ENCODE measurements around the gene GLOD4. TPM values are rescaled to one million over a fixed set of nuclear protein-coding genes. Genes with fewer than 3 reads are reported as not detected.

The GLOD4 gene
- total RNA-seq, 2 experiments from 2014 or later = 57.8 to 64.8 TPM

DNA sequence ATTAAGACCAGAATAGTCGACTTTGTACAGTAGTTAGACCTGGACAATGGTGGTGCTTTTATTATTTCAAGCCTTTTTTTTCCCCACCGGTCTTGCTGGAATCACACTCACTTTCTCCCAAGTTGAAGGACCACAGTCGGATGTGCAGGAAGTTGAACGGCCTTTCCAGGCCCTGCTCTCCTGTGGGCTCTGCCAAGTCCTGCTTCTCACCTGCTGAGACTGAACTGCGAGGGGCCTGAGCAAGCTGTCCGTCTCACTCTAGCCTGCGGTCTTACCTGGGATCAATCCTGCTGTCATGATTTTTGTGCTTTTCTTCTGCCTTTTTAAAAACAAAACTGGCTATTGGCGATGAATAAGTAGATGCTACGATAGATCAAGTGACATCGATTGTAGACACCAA, 48.3 kb downstream of the GLOD4 start:
- ATAC-seq (ENCODE audit: low read depth) = no peak
- peaks cover 27% of the 10 kb centered on the region for H3K36me3 Mint-ChIP-seq
- POLR2A ChIA-PET = interaction anchor here (1.0 to 1.6 kb wide), 4 partner anchors 12 to 48 kb away, joined by 3 to 5 read pairs (median 4); partner anchors contain the start of genes GEMIN4, GLOD4 and VPS53
- H3K4me3 Mint-ChIP-seq = peak overlapping the region; percentile 90
- H3K27ac Mint-ChIP-seq = peak overlapping the region; percentile 72
- peaks cover 3% of the 10 kb centered on the region for H3K27me3 Mint-ChIP-seq
- peaks cover 18% of the 10 kb centered on the region for H3K4me1 Mint-ChIP-seq
- DNase-seq = no peak
- H3K9me3 Mint-ChIP-seq = no peaks in the 10 kb centered on the region

DNA sequence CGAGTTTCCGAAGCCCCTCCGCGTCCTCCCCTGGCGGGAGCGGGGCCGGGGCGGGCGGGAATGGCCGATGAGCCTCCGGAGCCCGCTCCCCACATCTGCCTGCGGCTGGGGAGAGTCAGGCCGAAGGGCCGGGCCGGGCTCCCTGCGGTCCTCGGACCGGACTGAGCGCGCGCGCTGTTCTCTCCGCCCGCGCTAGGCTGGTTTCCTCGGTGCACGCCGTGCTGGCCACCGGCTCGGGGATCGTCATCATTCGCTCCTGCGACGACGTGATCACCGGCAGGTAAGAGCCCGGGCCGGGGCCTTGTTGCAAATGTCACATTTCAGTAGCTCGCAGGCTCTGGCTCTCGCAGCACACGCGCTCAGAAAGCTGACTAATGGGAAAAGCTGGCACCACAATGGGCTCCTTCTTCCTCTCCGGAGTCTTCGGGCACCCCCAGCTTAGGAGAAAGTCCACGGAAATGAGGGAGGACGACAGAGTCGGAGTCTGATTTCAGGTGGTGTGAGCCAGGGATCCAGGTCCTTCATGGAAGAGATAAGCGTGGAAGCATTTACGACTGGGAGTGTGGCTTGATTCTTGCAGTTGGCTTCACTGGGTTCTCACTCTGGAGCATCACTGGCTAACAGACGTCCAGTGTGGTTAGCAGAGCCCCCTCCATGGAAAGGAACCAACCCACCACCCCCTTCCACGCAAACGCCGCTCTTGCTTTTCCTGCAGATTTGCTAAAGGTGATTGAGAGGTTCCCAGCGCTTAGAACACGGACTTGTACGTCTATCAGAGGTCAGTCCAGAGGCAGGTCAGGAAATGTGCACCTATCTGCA, 49.0 kb downstream of the GLOD4 start:
- H3K27ac Mint-ChIP-seq = peak overlapping the region; percentile 72

GRCh38 chr17:732067-732901, 49.8 kb downstream of the GLOD4 start, which contains the start of gene TLCD3A:
TLCD3A (plus strand) TSS chr17:732596; CDS start chr17:732648, 52 bp downstream.
- peak within 1 kb of the TSS; percentile 90 for H3K4me3 Mint-ChIP-seq
- peaks cover 16% of the 10 kb centered on the region for H3K4me1 Mint-ChIP-seq
- H3K9me3 Mint-ChIP-seq = no peaks in the 10 kb centered on the region
- peak within 1 kb of the TSS; percentile 72 for H3K27ac Mint-ChIP-seq
- peaks cover 24% of the 10 kb centered on the region for H3K36me3 Mint-ChIP-seq
- ATAC-seq (ENCODE audit: low read depth) = peak; percentile 69
- POLR2A ChIA-PET = interaction anchor here (1.0 to 1.6 kb wide), 6 partner anchors 13 to 49 kb away, joined by 3 to 5 read pairs (median 4); partner anchors contain the start of genes GEMIN4, GLOD4 and VPS53
- DNase-seq = peak; percentile 75
- peaks cover 3% of the 10 kb centered on the region for H3K27me3 Mint-ChIP-seq

More for the DNA sequence above, 49.0 kb downstream of the GLOD4 start:
- peak; percentile 65 for DNase-seq
- Mint-ChIP-seq H3K4me3 (peak overlapping the region; percentile 90), H3K9me3 (no peaks in the 10 kb centered on the region), H3K27me3 (peaks cover 3% of the 10 kb centered on the region), H3K4me1 (peaks cover 16% of the 10 kb centered on the region), H3K36me3 (peaks cover 27% of the 10 kb centered on the region)
- ATAC-seq (ENCODE audit: low read depth) = peak; percentile 48
- POLR2A ChIA-PET = interaction anchor here (1.0 to 1.6 kb wide), 6 partner anchors 13 to 48 kb away, joined by 3 to 5 read pairs (median 4); partner anchors contain the start of genes GEMIN4, GLOD4 and VPS53

GRCh38 chr17:731644-732066, 50.4 kb downstream of the GLOD4 start:
- H3K4me3 Mint-ChIP-seq = peak overlapping the region; percentile 77
- DNase-seq = no peak
- peak; percentile 37 for ATAC-seq (ENCODE audit: low read depth)

DNA sequence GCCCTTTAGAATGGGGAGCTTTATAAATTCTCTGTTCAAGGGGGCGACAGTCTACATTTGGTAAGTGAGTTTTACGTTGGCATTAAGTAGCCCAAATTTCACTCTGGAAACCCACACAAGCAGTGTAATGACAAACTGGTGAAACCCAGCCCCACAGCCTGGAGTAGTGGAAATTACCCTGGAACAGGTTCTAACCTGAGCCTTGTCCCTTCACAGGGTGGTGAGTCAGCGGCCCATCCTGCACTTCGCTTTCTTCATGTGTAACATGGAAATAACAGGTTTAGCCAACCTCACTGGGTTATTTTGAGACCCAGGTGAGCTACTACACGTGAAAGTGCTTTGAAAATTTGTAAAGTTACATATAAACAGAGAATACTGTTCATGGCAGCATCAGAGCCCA, 53.2 kb downstream of the GLOD4 start:
- Mint-ChIP-seq H3K36me3 (peaks cover 4% of the 10 kb centered on the region), H3K4me1 (peaks cover 11% of the 10 kb centered on the region)
- POLR2A ChIA-PET = no interaction called here

More at GRCh38 chr17:731644-732066, 50.4 kb downstream of the GLOD4 start:
- H3K4me1 Mint-ChIP-seq = peaks cover 16% of the 10 kb centered on the region
- peaks cover 20% of the 10 kb centered on the region for H3K36me3 Mint-ChIP-seq
- no peaks in the 10 kb centered on the region for H3K9me3 Mint-ChIP-seq
- POLR2A ChIA-PET = interaction anchor here (0.8 kb wide), 1 partner anchor 21 kb away, joined by 3 read pairs; the partner anchor contains the start of gene GEMIN4
- H3K27ac Mint-ChIP-seq = peak overlapping the region; percentile 9
- peaks cover 3% of the 10 kb centered on the region for H3K27me3 Mint-ChIP-seq

GRCh38 chr17:726271-726919, 55.7 kb downstream of the GLOD4 start:
- POLR2A ChIA-PET = no interaction called here
- H3K9me3 Mint-ChIP-seq = peaks cover 3% of the 10 kb centered on the region
- no peaks in the 10 kb centered on the region for H3K36me3 Mint-ChIP-seq

More for the DNA sequence above, 53.2 kb downstream of the GLOD4 start:
- H3K4me3 Mint-ChIP-seq = no peak overlapping the region
- no peak overlapping the region for H3K27ac Mint-ChIP-seq
- ATAC-seq (ENCODE audit: low read depth) (no peak), DNase-seq (no peak)
- peaks cover 3% of the 10 kb centered on the region for H3K27me3 Mint-ChIP-seq
- H3K9me3 Mint-ChIP-seq = peaks cover 3% of the 10 kb centered on the region

GRCh38 chr17:725746-726145, 56.3 kb downstream of the GLOD4 start:
- H3K36me3 Mint-ChIP-seq = no peaks in the 10 kb centered on the region

More at GRCh38 chr17:726271-726919, 55.7 kb downstream of the GLOD4 start:
- no peak for DNase-seq
- no peak overlapping the region for H3K27ac Mint-ChIP-seq
- peaks cover 3% of the 10 kb centered on the region for H3K4me1 Mint-ChIP-seq
- H3K4me3 Mint-ChIP-seq = no peak overlapping the region
- peaks cover 3% of the 10 kb centered on the region for H3K27me3 Mint-ChIP-seq
- no peak for ATAC-seq (ENCODE audit: low read depth)

DNA sequence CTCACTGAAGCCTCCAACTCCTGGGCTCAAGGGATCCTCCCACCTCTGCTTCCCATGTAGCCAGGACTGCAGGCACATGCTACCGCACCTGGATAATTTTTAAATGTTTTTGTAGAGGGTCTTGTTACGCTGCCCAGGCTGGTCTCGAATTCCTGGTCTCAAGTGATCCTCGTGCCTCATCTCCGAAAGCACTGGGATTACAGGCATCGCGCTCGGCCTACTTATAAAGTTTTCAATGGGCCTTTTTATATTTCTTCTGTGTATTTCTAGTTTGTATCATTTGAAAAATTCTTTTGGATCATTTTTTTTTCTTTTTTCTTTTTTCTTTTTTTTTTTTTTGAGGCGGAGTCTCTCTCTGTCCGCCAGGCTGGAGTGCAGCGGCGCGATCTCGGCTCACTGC, 57.0 kb downstream of the GLOD4 start:
- Mint-ChIP-seq H3K4me1 (no peaks in the 10 kb centered on the region), H3K27me3 (peaks cover under 1% of the 10 kb centered on the region), H3K27ac (no peak overlapping the region), H3K36me3 (no peaks in the 10 kb centered on the region), H3K9me3 (peaks cover 3% of the 10 kb centered on the region), H3K4me3 (no peak overlapping the region)
- no peak for DNase-seq
- POLR2A ChIA-PET = interaction anchor here (0.7 kb wide), 1 partner anchor 26 kb away, joined by 3 read pairs; no protein-coding TSS in a partner anchor
- ATAC-seq (ENCODE audit: low read depth) = no peak

More at GRCh38 chr17:725746-726145, 56.3 kb downstream of the GLOD4 start:
- H3K9me3 Mint-ChIP-seq = peaks cover 3% of the 10 kb centered on the region
- H3K4me3 Mint-ChIP-seq = no peak overlapping the region
- DNase-seq (no peak), ATAC-seq (ENCODE audit: low read depth) (no peak)
- POLR2A ChIA-PET = interaction anchor here (0.7 kb wide), 1 partner anchor 25 kb away, joined by 3 read pairs; no protein-coding TSS in a partner anchor
- H3K4me1 Mint-ChIP-seq = peaks cover 3% of the 10 kb centered on the region
- H3K27ac Mint-ChIP-seq = no peak overlapping the region
- H3K27me3 Mint-ChIP-seq = peaks cover 3% of the 10 kb centered on the region

GRCh38 chr17:721540-721937, 60.5 kb downstream of the GLOD4 start:
- no peak overlapping the region for H3K27ac Mint-ChIP-seq
- no peak overlapping the region for H3K4me3 Mint-ChIP-seq
- peaks cover 3% of the 10 kb centered on the region for H3K27me3 Mint-ChIP-seq
- no peak for ATAC-seq (ENCODE audit: low read depth)
- peaks cover 3% of the 10 kb centered on the region for H3K9me3 Mint-ChIP-seq
- H3K36me3 Mint-ChIP-seq = no peaks in the 10 kb centered on the region
- H3K4me1 Mint-ChIP-seq = no peaks in the 10 kb centered on the region
- POLR2A ChIA-PET = no interaction called here
- DNase-seq = no peak

DNA sequence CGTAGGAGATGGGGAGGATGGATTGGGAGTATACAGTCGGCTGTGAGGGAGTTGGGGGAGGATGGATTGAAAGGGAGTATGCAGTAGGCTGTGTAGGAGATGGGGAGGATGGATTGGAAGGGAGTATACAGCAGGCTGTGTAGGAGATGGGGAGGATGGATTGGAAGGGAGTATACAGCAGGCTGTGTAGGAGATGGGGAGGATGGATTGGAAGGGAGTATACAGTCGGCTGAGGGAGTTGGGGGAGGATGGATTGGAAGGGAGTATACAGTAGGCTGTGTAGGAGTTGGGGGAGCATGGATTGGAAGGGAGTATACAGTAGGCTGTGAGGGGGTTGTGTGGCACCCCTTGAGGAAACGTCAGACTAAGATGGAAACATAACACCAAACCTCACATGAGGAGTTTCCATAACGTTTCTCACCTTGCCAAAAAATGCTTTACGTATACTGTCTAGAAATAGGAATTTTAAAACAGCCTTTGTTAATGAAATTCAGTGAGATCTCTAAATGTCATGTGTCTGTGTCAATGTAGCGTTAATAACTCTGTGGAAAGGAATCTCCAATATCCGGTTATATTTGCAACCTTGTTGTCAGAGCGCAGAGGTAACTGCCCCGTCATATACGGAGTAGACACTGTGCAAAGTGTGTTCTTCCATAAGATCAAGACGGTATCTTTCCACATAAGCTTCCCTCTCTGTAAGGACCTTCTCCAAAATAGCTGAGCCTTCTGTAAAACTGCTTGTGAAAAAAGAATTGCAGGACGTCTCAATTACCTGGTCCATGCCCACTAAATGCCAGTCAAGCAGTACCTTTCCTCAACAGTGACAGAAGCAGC, 61.2 kb downstream of the GLOD4 start:
- Mint-ChIP-seq H3K9me3 (peaks cover 3% of the 10 kb centered on the region), H3K27me3 (peaks cover 3% of the 10 kb centered on the region), H3K36me3 (no peaks in the 10 kb centered on the region), H3K4me3 (no peak overlapping the region), H3K27ac (no peak overlapping the region), H3K4me1 (no peaks in the 10 kb centered on the region)
- DNase-seq (no peak), ATAC-seq (ENCODE audit: low read depth) (no peak)
- POLR2A ChIA-PET = no interaction called here

DNA sequence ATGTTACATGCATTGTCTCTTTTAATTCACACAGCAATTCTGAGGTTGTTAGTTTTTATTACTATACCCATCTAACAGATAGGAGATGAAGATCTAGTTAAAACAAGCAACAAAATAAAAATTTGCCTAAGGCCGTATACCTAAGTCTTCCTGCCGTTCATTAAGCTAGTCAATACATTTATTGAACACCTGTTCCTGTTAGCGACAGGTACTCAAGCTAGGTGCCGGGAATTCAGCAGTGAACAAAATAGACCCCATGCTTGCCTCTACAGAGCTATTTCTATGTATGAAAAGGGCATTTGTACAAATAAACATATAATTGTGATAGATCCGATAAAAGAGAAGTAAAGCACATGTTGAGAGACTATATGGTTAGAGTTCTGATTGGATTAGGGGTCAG, 64.0 kb downstream of the GLOD4 start:
- Mint-ChIP-seq H3K4me3 (no peak overlapping the region), H3K4me1 (peaks cover 3% of the 10 kb centered on the region), H3K27me3 (peaks cover 3% of the 10 kb centered on the region), H3K36me3 (peaks cover 3% of the 10 kb centered on the region), H3K27ac (no peak overlapping the region), H3K9me3 (no peaks in the 10 kb centered on the region)
- DNase-seq (no peak), ATAC-seq (ENCODE audit: low read depth) (no peak)
- POLR2A ChIA-PET = no interaction called here

Data from activated naive CD8-positive, alpha-beta T cell treated with anti-CD3 and anti-CD28 coated beads, Interleukin-2, amount 10 ng/mL, durations not matched to agents 7 days and 5 days (primary cell).